Measurements from ENCODE around the gene ITPKB. TPM values are rescaled to one million over a fixed set of nuclear protein-coding genes. Genes with fewer than 3 reads are reported as not detected.
A peak's percentile ranks its signal among the peaks of the same experiment; 100 is the strongest.

ITPKB gene
- total and polyA plus RNA-seq, 7 experiments from 2014 or later = 51.7 to 429 (median 177) TPM

- no peaks in the 10 kb centered on the region for H3K4me1 ChIP-seq (ENCODE audit: control insufficient read depth in 2 of 2, insufficient read depth in 2 of 2, low read length in 2 of 2)
- DNase-seq (no peak), ATAC-seq (no peak)
- H3K9me3 Mint-ChIP-seq = peaks cover 0 to 1% (median 0%) of the 10 kb centered on the region in 11 donors
- H3K36me3 Mint-ChIP-seq = peaks cover 0 to 5% (median 0%) of the 10 kb centered on the region in 5 donors
- ChIA-PET POLR2A (no interaction called here), CTCF (interaction anchor here (0.8 to 3.4 kb wide), 5 partner anchors 23 to 482 kb away, joined by 3 to 29 read pairs (median 3); no protein-coding TSS in a partner anchor)
- peaks cover 0 to 6% (median 0%) of the 10 kb centered on the region in 5 donors for H3K27me3 Mint-ChIP-seq
- intact Hi-C loops (cut with micrococcal nuclease) = loop anchor here (1.0 to 10.0 kb wide), 4 partner anchors 61 to 483 kb away; no protein-coding TSS in a partner anchor
- no peaks in the 10 kb centered on the region for H3K9me3 ChIP-seq (ENCODE audit: control insufficient read depth in 2 of 3, low read length in 3 of 3)
- peaks cover 0 to 6% (median 0%) of the 10 kb centered on the region in 7 donors for H3K4me1 Mint-ChIP-seq
- no peak overlapping the region for H3K27ac ChIP-seq (ENCODE audit: low read depth, low read length)
- no peak overlapping the region for H3K27ac Mint-ChIP-seq
- no peaks in the 10 kb centered on the region for H3K27me3 ChIP-seq (ENCODE audit: control insufficient read depth in 2 of 2, insufficient read depth in 2 of 2, low read length in 2 of 2)
- H3K4me3 ChIP-seq (ENCODE audit: low read length) = no peak overlapping the region
- no peaks in the 10 kb centered on the region for H3K36me3 ChIP-seq (ENCODE audit: control insufficient read depth in 2 of 3, insufficient read depth in 3 of 3, low read length in 3 of 3)
- no peak overlapping the region for H3K4me3 Mint-ChIP-seq
Measured at GRCh38 chr1:226607821-226608220, 131.3 kb downstream of the ITPKB start.

DNA sequence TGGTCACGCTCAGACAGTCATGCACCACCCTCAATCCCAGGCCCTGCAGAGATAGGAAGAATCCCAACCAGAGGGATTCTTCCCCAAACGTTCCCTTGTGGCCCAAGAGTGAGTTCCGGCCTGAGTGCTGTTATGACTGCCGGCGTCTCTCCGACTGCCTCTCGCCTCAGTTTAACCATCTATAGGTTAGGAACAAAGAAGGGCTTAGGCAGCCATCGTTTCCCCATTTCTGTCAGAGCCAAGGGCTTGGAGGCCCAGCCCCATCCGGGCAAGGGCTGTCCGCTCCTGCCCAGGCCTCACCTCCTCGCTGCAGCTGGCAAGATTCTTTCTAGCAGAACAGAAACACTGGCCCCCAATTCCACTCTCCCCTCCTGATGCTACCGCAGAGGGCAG is 131.8 kb downstream of the ITPKB start:
- Histone ChIP-seq H3K27me3 (ENCODE audit: control insufficient read depth in 2 of 2, insufficient read depth in 2 of 2, low read length in 2 of 2) (no peaks in the 10 kb centered on the region), H3K36me3 (ENCODE audit: control insufficient read depth in 2 of 3, insufficient read depth in 3 of 3, low read length in 3 of 3) (no peaks in the 10 kb centered on the region), H3K4me3 (ENCODE audit: low read length) (no peak overlapping the region), H3K27ac (ENCODE audit: low read depth, low read length) (no peak overlapping the region), H3K4me1 (ENCODE audit: control insufficient read depth in 2 of 2, insufficient read depth in 2 of 2, low read length in 2 of 2) (no peaks in the 10 kb centered on the region), H3K9me3 (ENCODE audit: control insufficient read depth in 2 of 3, low read length in 3 of 3) (no peaks in the 10 kb centered on the region)
- ATAC-seq (no peak), DNase-seq (no peak)
- peaks cover 0 to 1% (median 0%) of the 10 kb centered on the region in 11 donors for H3K9me3 Mint-ChIP-seq
- peaks cover 0 to 6% (median 0%) of the 10 kb centered on the region in 5 donors for H3K27me3 Mint-ChIP-seq
- H3K36me3 Mint-ChIP-seq = peaks cover 0 to 5% (median 0%) of the 10 kb centered on the region in 5 donors
- intact Hi-C loops (cut with micrococcal nuclease) = loop anchor here in 1 of 2 donors (10.0 kb wide), 1 partner anchor 482 kb away; no protein-coding TSS in a partner anchor
- H3K4me3 Mint-ChIP-seq = no peak overlapping the region
- H3K27ac Mint-ChIP-seq = peak overlapping the region in 1 of 9 donors; percentile 8
- ChIA-PET POLR2A (no interaction called here), CTCF (interaction anchor here (0.6 to 3.4 kb wide), 3 partner anchors 183 to 482 kb away, joined by 3 to 29 read pairs (median 5); no protein-coding TSS in a partner anchor)
- peaks cover 0 to 6% (median 0%) of the 10 kb centered on the region in 7 donors for H3K4me1 Mint-ChIP-seq

- Histone ChIP-seq H3K36me3 (ENCODE audit: control insufficient read depth in 2 of 3, insufficient read depth in 3 of 3, low read length in 3 of 3) (no peaks in the 10 kb centered on the region), H3K4me3 (ENCODE audit: low read length) (no peak overlapping the region), H3K9me3 (ENCODE audit: control insufficient read depth in 2 of 3, low read length in 3 of 3) (no peaks in the 10 kb centered on the region), H3K4me1 (ENCODE audit: control insufficient read depth in 2 of 2, insufficient read depth in 2 of 2, low read length in 2 of 2) (no peaks in the 10 kb centered on the region), H3K27me3 (ENCODE audit: control insufficient read depth in 2 of 2, insufficient read depth in 2 of 2, low read length in 2 of 2) (no peaks in the 10 kb centered on the region), H3K27ac (ENCODE audit: low read depth, low read length) (no peak overlapping the region)
- H3K9me3 Mint-ChIP-seq = peaks cover 0 to 1% (median 0%) of the 10 kb centered on the region in 11 donors
- ChIA-PET CTCF (interaction anchor here (0.6 to 3.4 kb wide), 4 partner anchors 182 to 481 kb away, joined by 3 to 29 read pairs (median 4); no protein-coding TSS in a partner anchor), POLR2A (no interaction called here)
- peaks cover 0 to 6% (median 0%) of the 10 kb centered on the region in 5 donors for H3K27me3 Mint-ChIP-seq
- H3K36me3 Mint-ChIP-seq = peaks cover 0 to 5% (median 0%) of the 10 kb centered on the region in 5 donors
- H3K4me1 Mint-ChIP-seq = peaks cover 0 to 6% (median 0%) of the 10 kb centered on the region in 7 donors
- intact Hi-C loops (cut with micrococcal nuclease) = loop anchor here in 1 of 2 donors (10.0 kb wide), 1 partner anchor 482 kb away; no protein-coding TSS in a partner anchor
- ATAC-seq = no peak
- no peak overlapping the region for H3K27ac Mint-ChIP-seq
- no peak overlapping the region for H3K4me3 Mint-ChIP-seq
- no peak for DNase-seq
Measured at GRCh38 chr1:226606311-226607267, 132.5 kb downstream of the ITPKB start.

- DNase-seq (no peak), ATAC-seq (no peak)
- ChIA-PET CTCF (interaction anchor here (1.0 kb wide), 1 partner anchor 181 kb away, joined by 4 read pairs; no protein-coding TSS in a partner anchor), POLR2A (interaction anchor here (0.6 kb wide), 1 partner anchor 14 kb away, joined by 3 read pairs; no protein-coding TSS in a partner anchor)
- no peaks in the 10 kb centered on the region for H3K36me3 ChIP-seq (ENCODE audit: control insufficient read depth in 2 of 3, insufficient read depth in 3 of 3, low read length in 3 of 3)
- no peaks in the 10 kb centered on the region for H3K27me3 ChIP-seq (ENCODE audit: control insufficient read depth in 2 of 2, insufficient read depth in 2 of 2, low read length in 2 of 2)
- H3K27ac ChIP-seq (ENCODE audit: low read depth, low read length) = no peak overlapping the region
- Mint-ChIP-seq H3K36me3 (peaks cover 0 to 5% (median 0%) of the 10 kb centered on the region in 5 donors), H3K4me1 (peaks cover 0 to 6% (median 0%) of the 10 kb centered on the region in 7 donors), H3K4me3 (no peak overlapping the region), H3K9me3 (no peaks in the 10 kb centered on the region), H3K27me3 (peaks cover 0 to 6% (median 0%) of the 10 kb centered on the region in 5 donors), H3K27ac (no peak overlapping the region)
- H3K9me3 ChIP-seq (ENCODE audit: control insufficient read depth in 2 of 3, low read length in 3 of 3) = no peaks in the 10 kb centered on the region
- intact Hi-C loops (cut with micrococcal nuclease) = loop anchor here in 1 of 2 donors (10.0 kb wide), 1 partner anchor 481 kb away; no protein-coding TSS in a partner anchor
- H3K4me3 ChIP-seq (ENCODE audit: low read length) = no peak overlapping the region
- H3K4me1 ChIP-seq (ENCODE audit: control insufficient read depth in 2 of 2, insufficient read depth in 2 of 2, low read length in 2 of 2) = no peaks in the 10 kb centered on the region
Measured at GRCh38 chr1:226605318-226605950, 133.6 kb downstream of the ITPKB start.

DNA sequence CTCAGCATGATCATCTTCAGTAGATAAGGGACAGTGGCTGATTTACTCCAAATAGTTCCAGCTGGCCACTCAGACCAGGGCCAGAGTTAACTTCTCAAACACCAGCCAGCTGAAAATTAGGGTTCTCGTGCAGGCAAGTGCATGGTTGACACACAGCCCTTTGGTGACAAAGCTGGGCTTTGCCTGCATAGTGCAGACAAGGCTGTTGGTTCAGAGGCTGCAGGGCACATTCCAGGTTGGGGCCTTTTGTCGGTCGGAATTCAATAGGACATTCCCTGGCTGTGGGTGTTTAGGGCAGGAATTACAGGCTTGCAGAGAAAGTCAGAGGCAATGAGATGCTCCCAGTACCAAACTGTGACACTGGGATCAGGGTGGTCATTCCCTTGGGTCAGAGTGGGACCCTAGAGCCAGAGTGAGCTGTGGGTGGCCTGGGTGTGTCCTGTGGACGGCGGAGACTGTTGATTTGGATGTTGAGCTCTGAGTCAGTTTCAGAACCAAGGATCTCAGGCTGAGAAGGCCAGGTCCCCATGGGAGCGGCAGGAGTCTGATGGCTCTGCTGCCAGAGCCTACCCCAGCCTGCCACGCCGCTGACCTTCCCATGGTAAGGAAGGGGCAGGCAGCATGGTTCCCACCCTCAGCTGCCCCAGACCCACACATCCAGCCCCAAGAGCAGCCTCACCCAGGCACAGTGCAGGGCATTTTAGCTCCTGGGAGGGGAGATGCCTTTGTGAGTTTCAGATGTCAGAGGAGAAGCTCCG is 134.3 kb downstream of the ITPKB start:
- no peak overlapping the region for H3K27ac Mint-ChIP-seq
- H3K4me1 Mint-ChIP-seq = peaks cover 0 to 6% (median 0%) of the 10 kb centered on the region in 7 donors
- Histone ChIP-seq H3K27ac (ENCODE audit: low read depth, low read length) (no peak overlapping the region), H3K4me1 (ENCODE audit: control insufficient read depth in 2 of 2, insufficient read depth in 2 of 2, low read length in 2 of 2) (no peaks in the 10 kb centered on the region), H3K36me3 (ENCODE audit: control insufficient read depth in 2 of 3, insufficient read depth in 3 of 3, low read length in 3 of 3) (no peaks in the 10 kb centered on the region), H3K4me3 (ENCODE audit: low read length) (no peak overlapping the region), H3K9me3 (ENCODE audit: control insufficient read depth in 2 of 3, low read length in 3 of 3) (no peaks in the 10 kb centered on the region), H3K27me3 (ENCODE audit: control insufficient read depth in 2 of 2, insufficient read depth in 2 of 2, low read length in 2 of 2) (no peaks in the 10 kb centered on the region)
- ATAC-seq (no peak), DNase-seq (no peak)
- peaks cover 0 to 5% (median 0%) of the 10 kb centered on the region in 5 donors for H3K36me3 Mint-ChIP-seq
- no peaks in the 10 kb centered on the region for H3K9me3 Mint-ChIP-seq
- CTCF ChIA-PET = no interaction called here
- no peak overlapping the region for H3K4me3 Mint-ChIP-seq
- H3K27me3 Mint-ChIP-seq = peaks cover 0 to 6% (median 0%) of the 10 kb centered on the region in 5 donors
- POLR2A ChIA-PET = interaction anchor here (0.6 kb wide), 1 partner anchor 15 kb away, joined by 3 read pairs; no protein-coding TSS in a partner anchor
- intact Hi-C loops (cut with micrococcal nuclease) = loop anchor here in 1 of 2 donors (10.0 kb wide), 1 partner anchor 480 kb away; no protein-coding TSS in a partner anchor

Data from naive thymus-derived CD4-positive, alpha-beta T cell (primary cell).